NOMO-1 treated with dmso at 0.1 percent for 144 hours (cell line): ENCODE results near the gene AREG.

Experiments
- DNase-seq: peaks from one replicate; lab custom pipeline; 2025; ENCODE audit not compliant: unreplicated experiment; lab: John Stamatoyannopoulos, UW

The AREG gene

DNA sequence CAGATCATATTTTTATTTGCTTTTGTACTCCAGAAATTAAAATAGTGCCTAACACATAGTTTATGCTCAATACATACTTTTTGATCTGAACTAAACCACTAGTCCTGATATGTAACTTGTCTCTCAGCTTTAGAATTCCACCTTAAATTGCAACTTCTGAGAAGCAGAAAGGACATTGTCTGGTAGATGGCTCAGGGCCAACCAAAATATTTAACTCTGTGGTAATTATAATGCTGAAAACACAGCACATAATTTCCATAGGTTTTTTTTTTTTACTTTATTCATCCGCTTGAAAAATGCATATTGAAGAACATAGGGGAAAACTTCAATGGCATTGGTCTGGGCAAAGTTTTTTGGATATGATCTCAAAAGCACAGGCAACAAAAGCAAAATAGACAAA lies 59.3 kb downstream of the AREG start:
- DNase-seq, result no peak
